Measurements from ENCODE around the gene MAN1C1. TPM values are rescaled to one million over a fixed set of nuclear protein-coding genes. Genes with fewer than 3 reads are reported as not detected.

Gene MAN1C1
- total and polyA plus RNA-seq, 10 of the 15 experiments (the other 5 are each of a cell fraction or from before 2014, with no cell fraction given) = 0.12 to 0.56 (median 0.22) TPM; not detected in 3

- Histone ChIP-seq H3K4me3 (peak overlapping the region; percentile 83), H2AFZ (ENCODE audit: control insufficient read depth, low read depth, low read length) (peak overlapping the region; percentile 70), H3K36me3 (ENCODE audit: control insufficient read depth in 2 of 2, insufficient read depth in 2 of 2, low read length in 1 of 2) (no peaks in the 10 kb centered on the region; a peak in 3 of 4 replicates), H3K4me1 (ENCODE audit: control insufficient read depth, insufficient read depth, low read length) (peaks cover 15% of the 10 kb centered on the region), H4K20me1 (ENCODE audit: control insufficient read depth, insufficient read depth) (no peaks in the 10 kb centered on the region), H3K9me3 (replicated peaks; ENCODE audit: control insufficient read depth, insufficient read depth, low read length) (no peaks in the 10 kb centered on the region), H3K27ac (ENCODE audit: control insufficient read depth, insufficient read depth) (peak overlapping the region; percentile 73), H3K79me2 (ENCODE audit: control insufficient read depth, insufficient read depth, low read length) (peaks cover 26% of the 10 kb centered on the region), H3K9ac (ENCODE audit: control insufficient read depth, insufficient read depth, low read length) (peak overlapping the region; percentile 93), H3K27me3 (replicated peaks in 1 of 2; ENCODE audit: control insufficient read depth in 2 of 2, insufficient read depth in 2 of 2, low read length in 1 of 2) (no peaks in the 10 kb centered on the region), H3K4me2 (ENCODE audit: control insufficient read depth, insufficient read depth) (peak overlapping the region; percentile 91)
- RAD21 ChIA-PET (ENCODE audit: unreplicated experiment) = interaction anchor here (0.7 to 2.2 kb wide), 7 partner anchors 12 to 179 kb away, joined by 3 to 7 read pairs (median 3); partner anchors contain the start of gene PAQR7
- TSS peak; percentile 74 for BruUV-seq (replicated peaks)
- SMC1A ChIA-PET (ENCODE audit: uncharacterized antibody, unreplicated experiment) = interaction anchor here (0.9 to 2.0 kb wide), 5 partner anchors 24 to 176 kb away, joined by 3 to 11 read pairs (median 3); partner anchors contain the start of gene PAFAH2
- intact Hi-C loops (cut with micrococcal nuclease; ENCODE audit: unreplicated experiment) = loop anchor here (5.0 to 10.0 kb wide), 2 partner anchors 36 to 184 kb away; partner anchors contain the start of gene AUNIP
- POLR2A ChIA-PET = interaction anchor here (0.7 to 1.3 kb wide), 6 partner anchors 9 to 176 kb away, joined by 3 to 6 read pairs (median 4); no protein-coding TSS in a partner anchor
- in situ Hi-C loops (cut with MboI) = loop anchor here (5.0 to 25.0 kb wide), 2 partner anchors 176 to 409 kb away; partner anchors contain the start of genes PAFAH2 and RHCE
- no peak for ATAC-seq
- WGBS (ENCODE audit: insufficient coverage, insufficient replicate concordance, low lambda C conversion rate, missing lambda C conversion rate) = 6% methylated on average over 10 of the region's 10 CpGs
- CTCF ChIA-PET = interaction anchor here (0.7 to 5.3 kb wide), 6 partner anchors 11 to 272 kb away, joined by 3 to 24 read pairs (median 6); partner anchors contain the start of genes PAFAH2 and PAQR7
- FAIRE-seq = no peak
- no peak for DNase-seq (ENCODE audit: low read depth, low spot score)
- no peak for TF ChIP-seq LARP7 (IDR thresholded peaks at IDR 0.05)
- no peak for TF ChIP-seq MYC (IDR thresholded peaks at IDR 0.05; ENCODE audit: insufficient read depth, insufficient read length, insufficient replicate concordance, low read length, severe bottlenecking)
- no peak for TF ChIP-seq BMI1 (IDR thresholded peaks at IDR 0.05; ENCODE audit: borderline replicate concordance)
- no peak for TF ChIP-seq NFIC (IDR thresholded peaks at IDR 0.05; ENCODE audit: low read depth, low read length)
- no peak for TF ChIP-seq SIX5 (IDR thresholded peaks at IDR 0.05; ENCODE audit: low read depth, low read length, severe bottlenecking)
- TF ChIP-seq POLR2AphosphoS2 (IDR thresholded peaks at IDR 0.05; ENCODE audit: low read depth, low read length) = 0 out of 2 replicates have a peak, but pooled peaks have one; percentile 16
- TF ChIP-seq SMC3 (IDR thresholded peaks at IDR 0.05; ENCODE audit: borderline replicate concordance, low read length) = no peak
- no peak for TF ChIP-seq CBFB (IDR thresholded peaks at IDR 0.05; ENCODE audit: low read depth)
- peak; percentile 60; the same call in 1 of the 2 replicates for TF ChIP-seq SPI1 (IDR thresholded peaks at IDR 0.05; ENCODE audit: borderline replicate concordance, insufficient read depth, low read depth, low read length)
- TF ChIP-seq SMARCA5 (IDR thresholded peaks at IDR 0.05) = no peak
- TF ChIP-seq ZNF24 (IDR thresholded peaks at IDR 0.05) = no peak
- no peak for TF ChIP-seq NR2C2 (IDR thresholded peaks at IDR 0.05; ENCODE audit: borderline replicate concordance, control insufficient read depth, insufficient read length, low read depth)
- TF ChIP-seq NFYA (IDR thresholded peaks at IDR 0.05; ENCODE audit: borderline replicate concordance, low read depth, low read length) = no peak
- no peak for TF ChIP-seq SRF (IDR thresholded peaks at IDR 0.05; ENCODE audit: low read depth in 2 of 2, low read length in 2 of 2)
- TF ChIP-seq ELK1 (IDR thresholded peaks at IDR 0.05; ENCODE audit: low read depth, low read length) = no peak
- TF ChIP-seq CEBPB (IDR thresholded peaks at IDR 0.05; ENCODE audit: borderline replicate concordance in 1 of 2, low read depth in 2 of 2, low read length in 2 of 2) = no peak
- no peak for TF ChIP-seq SP1 (IDR thresholded peaks at IDR 0.05; ENCODE audit: low read depth, low read length)
- TF ChIP-seq STAT3 (IDR thresholded peaks at IDR 0.05; ENCODE audit: low read depth, low read length) = no peak
- 0 out of 2 replicates have a peak, but pooled peaks have one; percentile 3 for TF ChIP-seq ATF7 (IDR thresholded peaks at IDR 0.05; ENCODE audit: low read depth)
- 0 out of 4 replicates have a peak, but pooled peaks of 1 of the 2 experiments have one; percentile 24 for TF ChIP-seq IKZF2 (IDR thresholded peaks at IDR 0.05)
- no peak for TF ChIP-seq BRCA1 (IDR thresholded peaks at IDR 0.05; ENCODE audit: low read depth, low read length)
- TF ChIP-seq, protein P1, sequence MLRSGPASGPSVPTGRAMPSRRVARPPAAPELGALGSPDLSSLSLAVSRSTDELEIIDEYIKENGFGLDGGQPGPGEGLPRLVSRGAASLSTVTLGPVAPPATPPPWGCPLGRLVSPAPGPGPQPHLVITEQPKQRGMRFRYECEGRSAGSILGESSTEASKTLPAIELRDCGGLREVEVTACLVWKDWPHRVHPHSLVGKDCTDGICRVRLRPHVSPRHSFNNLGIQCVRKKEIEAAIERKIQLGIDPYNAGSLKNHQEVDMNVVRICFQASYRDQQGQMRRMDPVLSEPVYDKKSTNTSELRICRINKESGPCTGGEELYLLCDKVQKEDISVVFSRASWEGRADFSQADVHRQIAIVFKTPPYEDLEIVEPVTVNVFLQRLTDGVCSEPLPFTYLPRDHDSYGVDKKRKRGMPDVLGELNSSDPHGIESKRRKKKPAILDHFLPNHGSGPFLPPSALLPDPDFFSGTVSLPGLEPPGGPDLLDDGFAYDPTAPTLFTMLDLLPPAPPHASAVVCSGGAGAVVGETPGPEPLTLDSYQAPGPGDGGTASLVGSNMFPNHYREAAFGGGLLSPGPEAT (IDR thresholded peaks at IDR 0.05; ENCODE audit: low read depth) = no peak
- TF ChIP-seq HDGF (IDR thresholded peaks at IDR 0.05) = 0 out of 2 replicates have a peak, but pooled peaks have one; percentile 11
- no peak for TF ChIP-seq BACH1 (IDR thresholded peaks at IDR 0.05; ENCODE audit: borderline replicate concordance)
Measured at GRCh38 chr1:25821112-25821476, 204.5 kb downstream of the MAN1C1 start.

Data from GM12878 (cell line).